Astrocyte of the spinal cord (primary cell): Measurements from ENCODE around the gene CDK5RAP2.

Source experiments
- DNase-seq: peaks from one replicate; pipeline ENCODE4 v3.0.0; 2011; ENCODE audit warnings: low read depth, low spot score
- H3K4me3 ChIP-seq: 2 replicates; pipeline ENCODE4 v1.5.1; 2011; ENCODE audit warnings: low read depth, mild to moderate bottlenecking, low read length, moderate library complexity
- CTCF ChIP-seq: IDR thresholded peaks from 2 replicates; pipeline ENCODE4 v1.5.1; 2012; ENCODE audit warnings: low read depth, mild to moderate bottlenecking, low read length, inconsistent platforms
- in situ Hi-C: cut with HindIII; loops from 2 replicates; pipeline ENCODE4 v1.10.0; 2017; ENCODE audit warnings: low sequenced_read_pairs

Gene CDK5RAP2

GRCh38 chr9:120528829-120529228, 51.1 kb downstream of the CDK5RAP2 start:
- in situ Hi-C loops, result no loop called here
- no peak for TF ChIP-seq CTCF
- no peak for DNase-seq
- no peak overlapping the region for H3K4me3 ChIP-seq

- TF ChIP-seq CTCF, result no peak
- no peak overlapping the region for H3K4me3 ChIP-seq
- no peak for DNase-seq
- in situ Hi-C loops, result no loop called here
Observed at GRCh38 chr9:120528327-120528726, 51.6 kb downstream of the CDK5RAP2 start.

- TF ChIP-seq CTCF, result no peak
- DNase-seq, result no peak
- in situ Hi-C loops, result no loop called here
- no peak overlapping the region for H3K4me3 ChIP-seq
Observed at GRCh38 chr9:120526534-120526933, 53.4 kb downstream of the CDK5RAP2 start.

- TF ChIP-seq CTCF, result no peak
- in situ Hi-C loops, result no loop called here
- H3K4me3 ChIP-seq, result no peak overlapping the region
- no peak for DNase-seq
Observed at GRCh38 chr9:120524863-120525262, 55.1 kb downstream of the CDK5RAP2 start.

GRCh38 chr9:120524038-120524437, 55.9 kb downstream of the CDK5RAP2 start:
- in situ Hi-C loops, result no loop called here
- no peak overlapping the region for H3K4me3 ChIP-seq
- TF ChIP-seq CTCF, result no peak
- DNase-seq, result no peak

GRCh38 chr9:120522558-120522957, 57.4 kb downstream of the CDK5RAP2 start:
- TF ChIP-seq CTCF, result no peak
- H3K4me3 ChIP-seq, result no peak overlapping the region
- in situ Hi-C loops, result no loop called here
- no peak for DNase-seq

- in situ Hi-C loops, result no loop called here
- DNase-seq, result no peak
- TF ChIP-seq CTCF, result no peak
- H3K4me3 ChIP-seq, result no peak overlapping the region
Observed at GRCh38 chr9:120522032-120522431, 57.9 kb downstream of the CDK5RAP2 start.
